ENCODE results near the gene SPOCK3.
"Not testable (repeated sequence)": the region's sequence is repeated elsewhere in the genome, so short reads cannot be mapped to it uniquely, and the experiment has no call there.

SPOCK3 gene

DNA sequence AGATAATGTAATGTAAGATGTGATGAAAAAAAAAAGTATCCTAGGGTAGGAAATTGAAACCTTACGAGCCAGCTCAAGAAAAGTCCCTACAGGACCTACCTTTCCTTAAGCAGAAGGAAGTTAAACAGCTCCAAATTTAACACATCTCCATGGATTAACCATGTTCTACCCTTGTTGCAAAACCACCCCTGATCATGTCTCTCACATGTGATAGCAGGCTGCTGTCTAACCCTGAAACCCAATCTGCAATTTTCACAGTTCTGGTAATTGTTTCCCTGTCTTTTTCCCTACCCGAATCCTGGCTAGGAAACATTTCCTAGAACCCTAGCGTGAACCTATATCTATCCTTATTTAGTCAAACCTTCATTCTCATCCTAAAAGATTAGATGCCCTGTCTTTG is 198.9 kb downstream of the SPOCK3 start:
- no peak for DNase-seq (ENCODE audit: low read depth in 2 of 2)

DNA sequence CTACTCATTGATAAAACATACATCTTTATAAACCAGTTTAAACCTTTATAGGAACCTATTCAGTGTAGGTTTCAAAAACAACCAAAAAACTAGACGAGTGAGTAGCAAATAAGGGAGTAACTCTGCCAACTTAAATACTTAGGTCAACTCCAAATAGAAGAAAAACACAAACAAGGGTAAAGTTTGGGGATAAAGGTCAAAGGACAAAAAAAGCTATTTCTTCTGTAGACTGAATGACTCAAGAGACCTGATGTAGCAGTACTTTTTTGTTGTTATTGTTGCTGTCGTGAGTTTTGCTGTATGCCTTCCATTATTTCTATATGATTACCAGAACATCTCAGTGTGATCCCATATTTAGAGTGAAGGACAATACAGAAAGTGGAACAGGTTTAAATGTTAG is 199.3 kb downstream of the SPOCK3 start:
- no peak for DNase-seq (ENCODE audit: low read depth in 2 of 2)

DNA sequence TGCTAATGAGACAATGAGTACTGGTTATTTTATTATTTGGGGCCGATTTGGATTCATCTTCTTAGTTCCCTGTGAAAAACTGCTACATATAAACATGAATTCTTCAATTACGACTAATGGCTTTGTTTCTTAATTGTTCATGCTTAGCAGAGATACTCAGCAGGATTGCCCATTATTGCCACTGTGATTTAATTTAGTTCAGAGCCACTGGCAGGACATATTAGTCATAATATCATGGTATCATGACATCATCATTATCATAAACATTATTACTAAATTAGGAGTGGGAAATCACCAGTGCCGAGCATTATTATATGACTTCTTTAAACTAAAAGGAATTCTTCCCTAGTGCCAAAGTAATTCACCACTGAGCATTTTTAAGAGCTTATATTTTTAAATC is 201.4 kb downstream of the SPOCK3 start:
- no peak for DNase-seq (ENCODE audit: low read depth in 2 of 2)

DNA sequence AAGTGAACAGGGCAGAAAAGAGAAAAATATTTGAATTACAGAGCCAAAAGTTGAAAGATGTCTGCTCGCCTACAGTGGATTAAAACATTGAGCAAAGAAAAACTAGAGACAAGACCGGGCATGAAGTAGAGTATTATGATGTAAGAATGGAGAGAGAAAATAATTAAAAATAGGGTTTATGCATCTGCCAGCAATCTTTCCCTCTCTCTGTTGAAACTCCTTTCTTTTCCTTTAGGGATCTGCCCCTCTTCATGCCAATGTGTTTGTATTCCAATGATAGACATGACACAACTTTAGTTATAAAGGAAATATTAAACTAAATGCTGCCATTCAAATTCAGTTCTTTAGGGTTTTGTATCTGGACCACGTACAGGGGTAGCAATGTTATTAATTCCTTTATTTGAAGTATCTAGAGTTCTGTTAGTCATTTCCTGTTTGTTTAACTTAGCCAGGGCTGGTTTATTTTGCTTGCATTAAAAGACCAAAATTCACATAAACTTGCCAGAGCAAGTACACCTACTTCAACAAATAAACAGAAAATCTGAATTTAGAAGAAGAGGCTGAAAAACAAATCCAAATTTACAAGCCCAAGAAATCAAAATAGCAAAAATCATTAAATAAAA is 202.6 kb downstream of the SPOCK3 start:
- no peak for DNase-seq (ENCODE audit: low read depth in 2 of 2)

DNA sequence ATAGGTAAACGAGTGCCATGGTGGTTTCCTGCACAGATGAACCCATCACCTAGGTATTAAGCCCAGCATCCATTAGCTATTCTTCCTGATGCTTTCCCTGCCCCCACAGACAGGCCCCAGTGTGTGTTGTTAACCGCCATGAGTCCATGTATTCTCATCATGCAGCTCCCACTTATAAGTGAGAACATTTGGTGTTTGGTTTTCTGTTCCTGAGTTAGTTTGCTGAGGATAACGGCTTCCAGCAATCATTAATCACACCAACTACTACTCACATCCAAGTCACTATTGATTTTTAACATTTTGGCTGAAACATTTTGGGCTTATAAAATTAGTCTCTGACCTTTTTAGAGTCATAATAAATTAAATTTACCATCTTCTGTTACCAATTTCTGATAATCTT is 205.3 kb downstream of the SPOCK3 start:
- no peak for DNase-seq (ENCODE audit: low read depth in 2 of 2)

DNA sequence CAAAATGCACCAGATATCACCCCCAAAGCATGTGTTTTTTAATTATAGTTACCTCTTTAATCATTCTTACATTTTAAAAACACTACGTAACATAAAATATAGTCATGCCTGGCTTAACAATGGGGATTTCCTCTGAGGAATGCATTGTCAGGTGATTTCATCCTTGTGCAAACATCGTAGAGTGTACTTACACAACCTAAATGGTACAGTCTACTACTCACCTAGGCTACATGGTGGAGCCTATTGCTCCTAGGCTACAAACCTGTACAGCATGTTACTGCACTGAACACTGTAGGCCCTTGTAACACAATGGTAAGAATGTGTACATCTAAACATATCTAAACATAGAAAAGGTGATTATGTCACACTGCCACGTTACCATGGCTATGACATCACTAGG is 208.6 kb downstream of the SPOCK3 start:
- no peak for DNase-seq (ENCODE audit: low read depth in 2 of 2)

DNA sequence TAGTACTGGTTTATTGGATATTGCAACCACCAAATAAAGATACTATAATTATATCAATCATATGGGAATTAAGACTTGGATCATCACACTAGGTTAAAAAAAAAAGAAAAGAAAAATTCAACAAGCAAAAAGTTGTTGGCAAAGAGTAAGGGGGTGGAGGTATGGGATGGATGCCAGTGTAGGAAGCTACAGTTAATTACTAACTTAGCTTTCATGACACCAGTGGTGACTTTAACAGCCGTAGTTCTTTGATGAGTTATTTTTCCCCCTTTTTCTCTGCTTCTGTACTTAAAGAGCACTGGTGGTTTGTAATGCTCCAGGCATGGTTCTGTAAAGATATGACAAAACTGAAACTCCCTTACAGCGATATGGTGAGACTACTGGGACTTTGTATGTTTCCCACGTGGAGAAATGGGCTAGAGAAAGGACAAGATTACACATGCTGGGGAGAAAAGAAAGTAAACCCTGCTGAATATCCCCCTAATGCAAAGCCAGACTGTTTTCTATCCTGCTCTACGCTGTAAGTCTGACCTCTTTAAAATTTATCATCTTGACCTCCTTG is 210.8 kb downstream of the SPOCK3 start:
- DNase-seq (ENCODE audit: low read depth in 2 of 2) = no peak

DNA sequence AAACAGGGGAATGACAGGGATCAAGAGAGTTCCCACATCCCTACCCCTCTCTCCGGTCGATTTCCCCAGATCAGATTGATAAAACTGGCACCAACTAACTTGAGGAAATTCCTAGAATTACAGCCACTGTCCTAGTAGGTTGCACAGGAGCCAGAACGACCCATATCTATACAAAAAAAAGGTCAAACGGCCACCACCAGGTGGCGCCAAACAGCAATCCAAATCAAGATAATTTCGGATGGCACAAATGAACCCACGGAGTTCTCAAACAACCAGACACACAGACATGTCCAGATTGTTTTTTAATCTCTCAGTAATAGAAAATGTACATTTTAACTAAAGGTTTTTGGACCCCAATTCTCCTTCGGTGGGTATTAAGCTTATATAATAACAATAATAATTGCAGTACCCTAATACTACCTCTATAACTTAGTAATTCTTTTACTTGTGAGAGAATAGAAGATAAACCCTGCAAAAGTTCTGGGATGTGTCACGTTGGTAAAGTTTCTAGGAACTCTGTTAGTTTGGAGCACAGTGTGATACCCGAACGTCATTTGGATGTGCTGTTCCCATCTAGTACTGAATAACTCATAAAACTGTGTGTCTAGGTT is 212.6 kb downstream of the SPOCK3 start:
- peak; percentile 11 to 42 for DNase-seq (ENCODE audit: low read depth in 2 of 2)

DNA sequence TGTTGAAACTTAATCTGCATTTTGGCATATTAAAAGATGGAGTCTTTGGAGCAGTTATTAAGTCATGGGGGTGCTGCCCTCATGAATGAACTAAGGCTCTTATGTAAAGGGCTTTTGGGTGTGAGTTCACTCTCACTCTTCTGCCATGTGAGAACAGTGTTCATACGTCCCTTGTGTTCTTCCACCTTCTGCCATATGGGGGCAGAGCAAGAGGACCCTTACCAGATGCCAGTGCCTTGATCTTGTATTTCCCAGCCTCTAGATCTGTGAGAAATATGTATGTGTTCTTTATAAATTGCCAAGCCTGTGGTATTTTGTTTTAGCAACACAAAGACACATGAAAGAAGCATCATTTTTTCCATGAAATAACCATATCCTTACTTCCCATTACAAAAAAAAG is 213.9 kb downstream of the SPOCK3 start:
- no peak for DNase-seq (ENCODE audit: low read depth in 2 of 2)

DNA sequence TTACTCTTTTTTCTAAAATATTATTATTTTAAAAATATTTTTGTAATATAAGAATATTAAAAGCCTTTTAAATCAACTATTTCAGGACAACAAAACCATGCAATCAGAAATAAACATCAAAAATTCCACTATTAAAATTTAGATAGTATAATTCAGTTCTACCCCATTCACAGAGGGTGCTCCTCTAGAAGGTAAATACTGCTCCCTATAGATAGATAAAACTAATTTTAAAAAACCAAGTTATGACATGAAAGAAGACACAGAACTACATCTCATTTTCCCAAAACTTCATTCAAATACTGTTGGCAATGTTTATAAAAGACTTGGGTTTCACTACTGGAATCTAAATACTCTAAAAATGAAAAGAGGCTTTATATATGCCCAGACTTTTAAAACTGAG is 219.3 kb downstream of the SPOCK3 start:
- no peak for DNase-seq (ENCODE audit: low read depth in 2 of 2)

DNA sequence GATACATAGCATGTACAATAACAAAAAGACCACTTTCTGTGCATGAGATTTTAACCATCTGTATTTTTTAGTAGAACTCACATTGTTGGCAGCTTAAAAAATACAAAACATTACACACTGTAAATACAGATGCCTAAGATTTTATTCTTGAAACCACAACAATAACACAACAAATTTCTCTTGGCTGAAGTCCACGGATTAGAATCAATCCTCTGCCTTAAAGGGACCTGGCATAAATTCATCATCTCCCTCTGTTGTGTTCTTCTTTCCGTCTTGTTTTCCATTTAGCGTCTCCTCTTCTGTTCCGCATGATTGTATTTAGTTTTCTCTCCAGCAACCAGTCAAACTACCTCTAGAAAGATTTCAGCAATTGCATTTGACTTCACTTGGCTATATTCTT is 231.0 kb downstream of the SPOCK3 start:
- DNase-seq (ENCODE audit: low read depth in 2 of 2) = no peak

DNA sequence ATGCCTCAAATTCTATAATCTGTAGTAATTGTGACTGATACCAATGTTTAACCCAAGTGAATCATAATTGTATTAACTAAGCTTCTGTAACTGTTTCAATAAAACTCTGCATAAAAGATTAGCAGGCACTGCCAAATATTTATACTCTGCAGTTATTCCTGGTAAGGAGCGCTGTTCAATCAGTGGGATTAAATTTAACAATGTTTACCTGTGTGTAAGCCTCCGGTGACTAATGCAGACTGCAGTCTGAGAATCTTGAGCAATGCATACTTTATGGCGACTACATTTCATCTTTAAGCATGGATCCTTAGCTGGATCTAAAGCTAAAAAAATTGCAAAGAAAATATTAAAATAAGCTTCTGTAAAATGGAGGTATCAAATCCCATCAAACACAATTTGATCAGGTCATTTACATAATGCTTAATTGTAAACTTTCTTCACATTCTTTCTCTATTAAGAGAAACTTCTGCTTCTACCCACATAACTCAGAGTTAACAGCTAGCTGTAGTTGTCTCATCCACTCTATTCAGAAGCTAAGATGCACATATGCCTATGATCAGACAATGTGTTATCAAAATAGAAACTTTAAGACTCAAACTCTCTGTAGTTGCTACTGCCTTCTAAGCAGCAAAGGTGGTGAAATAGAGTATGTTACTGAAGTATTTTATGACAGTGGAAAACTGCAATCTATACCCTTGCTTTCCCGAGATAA is 234.0 kb downstream of the SPOCK3 start:
- DNase-seq (ENCODE audit: low read depth in 2 of 2) = no peak

DNA sequence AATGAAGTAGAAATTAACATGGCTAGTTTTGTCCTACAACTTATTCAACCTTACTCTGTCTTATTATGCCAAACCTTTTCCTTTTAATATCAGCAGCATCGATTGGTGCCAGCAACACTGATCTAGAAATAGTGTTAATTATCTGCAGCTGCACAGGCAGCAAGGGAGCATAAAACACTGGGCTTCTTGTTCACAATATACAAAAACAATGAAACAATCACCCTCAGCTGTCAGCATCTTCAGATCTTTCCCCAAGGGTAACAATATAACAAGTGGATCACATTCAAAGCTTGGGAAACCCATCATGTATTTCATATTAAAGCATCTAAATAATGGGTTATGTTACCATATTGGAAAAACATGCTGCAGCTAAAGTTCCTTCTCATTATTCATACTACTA is 238.1 kb downstream of the SPOCK3 start:
- no peak for DNase-seq (ENCODE audit: low read depth in 2 of 2)

DNA sequence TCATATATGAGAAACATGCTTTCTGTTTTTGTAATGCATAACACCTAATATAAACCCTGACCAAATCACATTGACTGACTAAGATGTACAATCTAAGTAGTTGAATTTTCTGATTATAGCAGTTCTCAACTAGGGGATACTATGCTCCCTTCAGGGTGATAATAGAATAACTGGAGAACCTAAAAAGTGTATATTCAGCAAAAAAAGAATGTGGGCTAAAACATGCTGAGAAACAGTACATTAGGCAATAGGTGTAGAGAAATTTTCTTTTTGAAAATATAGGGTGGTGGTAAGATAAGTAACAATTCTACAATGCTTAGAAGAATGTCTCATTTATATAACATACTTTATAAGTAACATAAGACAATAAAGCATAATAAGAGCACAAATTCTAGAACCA is 239.6 kb downstream of the SPOCK3 start:
- DNase-seq (ENCODE audit: low read depth in 2 of 2) = no peak

DNA sequence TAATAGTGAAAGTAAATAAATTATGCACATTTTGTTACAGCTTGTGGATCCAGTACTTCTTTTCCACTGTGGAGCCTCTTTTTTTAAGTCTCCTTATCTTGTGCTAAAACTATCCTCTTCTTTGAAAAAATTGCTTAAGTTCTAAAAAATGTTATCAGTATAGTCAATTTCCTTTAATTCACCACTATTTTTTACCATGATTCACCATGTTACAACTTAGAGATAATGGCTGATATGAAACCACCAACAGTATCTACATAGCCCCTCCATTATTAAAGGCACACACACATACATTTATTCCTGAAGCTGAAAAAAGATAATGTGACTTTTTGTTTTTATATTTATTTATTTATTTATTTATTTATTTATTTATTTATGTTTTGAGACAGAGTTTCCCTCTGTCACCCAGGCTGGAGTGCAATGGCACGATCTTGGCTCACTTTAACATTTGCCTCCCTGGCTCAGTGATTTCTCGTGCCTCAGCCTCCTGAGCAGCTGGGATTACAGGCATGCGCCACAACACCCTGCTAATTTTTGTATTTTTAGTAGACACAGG is 243.2 kb downstream of the SPOCK3 start:
- DNase-seq (ENCODE audit: low read depth in 2 of 2) = no peak

DNA sequence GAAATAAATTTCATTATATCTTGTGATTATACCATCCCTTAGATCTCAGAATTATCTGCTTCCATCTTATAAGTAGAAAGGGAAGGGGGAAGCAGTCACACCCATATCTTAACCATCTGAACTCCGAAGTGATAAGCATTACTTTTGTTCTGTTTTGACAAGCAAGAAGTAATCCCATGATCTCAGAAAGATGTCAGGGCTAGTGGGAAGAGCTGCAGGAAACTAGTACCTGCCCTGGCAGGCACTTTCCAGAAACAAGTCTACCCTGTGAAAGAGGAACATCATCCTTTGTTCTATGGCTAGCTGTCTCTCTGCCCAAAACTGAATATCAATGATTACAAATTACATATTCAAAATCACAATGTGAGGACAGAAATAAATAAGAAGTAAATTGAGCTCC is 244.4 kb downstream of the SPOCK3 start:
- DNase-seq (ENCODE audit: low read depth in 2 of 2) = no peak

DNA sequence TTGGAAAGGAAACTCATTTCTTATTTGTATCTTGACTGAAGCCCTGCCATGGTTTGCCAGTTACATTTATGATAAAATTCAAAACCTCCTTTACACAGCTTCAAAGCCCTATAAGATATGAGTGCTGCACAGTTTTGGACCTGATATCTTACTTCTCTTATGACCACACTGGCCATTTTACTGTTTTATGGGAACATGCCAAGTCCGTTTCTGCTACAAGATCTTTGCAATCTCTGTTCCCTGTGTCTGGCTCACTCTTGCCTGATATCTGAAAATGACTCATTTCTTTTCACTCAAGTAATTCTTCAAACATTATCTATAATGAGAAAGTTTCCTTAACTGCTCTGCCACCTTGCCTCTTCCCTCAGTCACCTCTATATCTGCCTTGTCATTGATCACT is 247.3 kb downstream of the SPOCK3 start:
- no peak for DNase-seq (ENCODE audit: low read depth in 2 of 2)

DNA sequence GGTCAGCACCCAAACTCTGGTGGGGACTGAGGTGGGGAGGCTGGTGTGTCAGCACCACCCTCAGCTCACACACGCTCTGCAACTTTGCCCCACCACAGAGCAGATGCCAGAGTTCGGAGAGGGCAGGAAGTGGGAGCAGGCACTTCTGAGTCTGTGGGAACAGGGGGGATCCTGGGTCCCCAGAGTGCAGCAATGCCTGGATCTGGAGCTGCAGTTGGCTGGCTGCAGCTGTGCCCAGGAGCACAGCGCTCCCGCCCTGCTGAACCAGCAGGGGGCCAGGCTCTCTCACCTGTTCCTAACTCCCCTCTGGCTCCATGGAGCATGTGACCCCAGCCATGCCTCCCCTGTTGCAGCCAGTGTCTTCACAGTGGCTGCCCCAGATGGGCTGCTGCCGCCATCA is 252.4 kb downstream of the SPOCK3 start:
- DNase-seq (ENCODE audit: low read depth in 2 of 2) = no peak

DNA sequence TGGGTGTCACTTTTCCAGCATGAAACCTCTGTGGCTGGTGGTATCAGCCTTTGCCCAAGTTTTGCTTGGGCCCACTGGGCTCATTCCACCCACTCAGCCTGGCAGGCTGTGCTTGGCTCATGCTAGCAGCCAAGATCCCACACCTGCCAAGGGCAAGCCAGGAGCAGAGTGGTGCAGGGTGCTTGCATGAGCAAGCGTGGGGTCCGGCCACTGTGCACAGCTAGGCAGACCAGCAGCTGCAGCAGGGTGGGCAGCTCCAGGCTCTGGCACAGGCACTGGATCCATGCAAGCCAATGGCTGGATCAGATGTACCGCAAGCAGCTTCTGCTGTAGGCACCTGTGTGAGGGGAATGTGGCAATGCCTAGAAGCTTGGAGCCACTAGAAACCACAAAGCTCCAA is 253.9 kb downstream of the SPOCK3 start:
- no peak for DNase-seq (ENCODE audit: low read depth in 2 of 2)

DNA sequence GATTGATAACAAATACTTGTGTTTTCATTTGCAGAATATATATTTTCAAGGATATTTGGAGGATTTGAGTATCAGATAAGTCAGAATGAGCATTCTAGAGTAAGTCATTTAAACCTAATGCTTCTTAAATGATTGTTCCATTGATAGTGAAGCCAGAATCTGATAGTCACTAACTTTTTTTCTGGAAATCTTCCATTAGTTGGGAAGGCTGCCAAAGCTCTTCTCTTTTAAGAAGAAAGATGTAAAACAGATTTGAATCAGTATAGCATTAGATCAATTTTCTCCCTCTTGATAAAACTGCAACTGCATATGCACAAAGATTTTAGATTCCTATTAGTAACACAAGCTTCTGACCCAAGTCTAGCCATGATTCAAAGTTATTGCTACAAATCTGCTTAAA is 256.7 kb downstream of the SPOCK3 start:
- DNase-seq (ENCODE audit: low read depth in 2 of 2) = no peak

DNA sequence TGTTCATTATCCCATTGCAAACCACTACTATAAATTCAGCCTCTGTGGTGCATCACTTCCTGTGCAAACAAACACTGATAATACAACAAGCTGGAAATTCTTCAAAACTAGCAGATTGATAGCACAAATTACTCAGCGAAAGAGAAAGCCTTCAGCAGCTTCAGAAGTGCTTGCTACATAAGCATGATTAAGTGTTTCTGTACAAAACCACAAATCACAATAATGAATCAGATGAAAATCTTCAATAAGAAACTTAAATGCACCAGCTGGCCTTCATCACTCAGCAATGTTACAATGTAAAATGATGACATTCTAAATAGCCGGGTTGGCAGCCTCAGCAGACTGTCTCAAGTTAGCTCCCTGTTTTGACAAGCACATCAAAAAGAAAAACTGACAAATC is 262.2 kb downstream of the SPOCK3 start:
- no peak for DNase-seq (ENCODE audit: low read depth in 2 of 2)

DNA sequence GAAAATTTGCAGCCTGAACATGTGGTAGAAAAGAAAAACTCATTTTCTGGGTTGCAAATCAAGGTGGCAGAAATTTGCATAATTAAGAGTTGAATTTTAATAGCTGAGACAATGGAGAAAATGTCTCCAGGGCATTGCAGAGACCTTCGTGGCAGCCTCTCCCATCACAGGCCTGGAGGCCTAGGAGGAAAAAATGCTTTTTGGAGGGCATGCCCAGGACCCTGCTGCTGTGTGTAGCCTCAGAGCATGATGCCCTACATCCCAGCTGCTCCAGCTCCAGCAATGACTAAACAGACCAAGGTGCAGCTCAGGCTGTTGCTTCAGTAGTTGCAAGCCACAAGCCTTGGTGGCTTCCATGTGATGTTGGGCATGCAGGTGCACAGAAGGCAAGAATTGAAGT is 266.1 kb downstream of the SPOCK3 start:
- DNase-seq (ENCODE audit: low read depth in 2 of 2) = not testable (repeated sequence)

DNA sequence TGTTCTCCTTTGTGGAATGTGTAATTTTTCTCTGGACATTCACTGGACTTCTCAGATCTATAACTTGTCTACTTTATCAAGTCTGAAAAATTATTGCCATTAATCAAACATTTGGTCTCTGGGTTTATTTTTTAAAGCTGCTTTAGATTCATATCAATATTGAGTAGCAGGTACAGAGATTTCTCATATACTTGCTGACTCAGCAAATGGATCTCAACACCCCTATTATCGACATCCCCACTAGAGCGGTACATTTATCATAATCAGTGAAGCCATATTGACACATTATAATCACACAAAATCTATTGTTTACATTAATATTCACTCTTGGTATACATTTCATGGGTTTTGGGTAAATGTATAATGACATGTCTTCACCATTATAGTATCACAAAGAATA is 268.7 kb downstream of the SPOCK3 start:
- no peak for DNase-seq (ENCODE audit: low read depth in 2 of 2)
